ENCODE measurements around the gene KNCN.

GRCh38 chr1:46528297-46528955 lies 23.0 kb downstream of the KNCN start:
- TF ChIP-seq POLR2A (IDR thresholded peaks at IDR 0.05) (no peak), CTCF (IDR thresholded peaks at IDR 0.05) (no peak)
